ENCODE data around the gene PPP1R9A.

DNA sequence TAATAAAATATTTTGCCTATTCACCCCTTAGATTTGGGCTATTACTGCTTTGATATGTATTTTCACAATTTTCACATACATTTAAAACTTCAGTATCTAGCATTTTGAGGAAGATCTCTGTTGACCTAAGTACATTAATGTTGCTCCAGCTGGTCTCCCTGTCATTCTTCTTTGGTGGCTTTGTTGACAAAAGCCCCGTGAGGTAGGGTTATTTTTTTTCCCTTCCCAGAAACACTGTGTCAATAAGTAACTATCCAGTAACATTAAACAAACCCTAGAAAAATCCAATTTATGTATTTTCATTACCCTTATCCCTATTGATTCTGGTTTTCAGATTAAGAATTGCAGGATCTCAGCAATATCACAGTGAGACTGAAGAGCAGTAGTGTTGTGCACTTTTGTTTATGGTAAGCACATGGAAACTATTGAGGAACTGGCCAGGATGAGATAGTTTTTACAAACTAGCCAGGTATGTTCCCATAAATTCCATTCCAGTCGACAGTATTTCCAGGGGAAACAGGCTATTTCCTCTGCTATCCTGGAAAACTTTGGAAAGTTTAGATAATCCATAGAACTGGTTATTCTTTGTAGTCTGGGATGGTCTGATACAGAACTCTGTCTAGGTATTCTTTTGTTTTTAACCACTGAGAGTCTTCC lies 218.8 kb downstream of the PPP1R9A start:
- TF ChIP-seq, protein P1, sequence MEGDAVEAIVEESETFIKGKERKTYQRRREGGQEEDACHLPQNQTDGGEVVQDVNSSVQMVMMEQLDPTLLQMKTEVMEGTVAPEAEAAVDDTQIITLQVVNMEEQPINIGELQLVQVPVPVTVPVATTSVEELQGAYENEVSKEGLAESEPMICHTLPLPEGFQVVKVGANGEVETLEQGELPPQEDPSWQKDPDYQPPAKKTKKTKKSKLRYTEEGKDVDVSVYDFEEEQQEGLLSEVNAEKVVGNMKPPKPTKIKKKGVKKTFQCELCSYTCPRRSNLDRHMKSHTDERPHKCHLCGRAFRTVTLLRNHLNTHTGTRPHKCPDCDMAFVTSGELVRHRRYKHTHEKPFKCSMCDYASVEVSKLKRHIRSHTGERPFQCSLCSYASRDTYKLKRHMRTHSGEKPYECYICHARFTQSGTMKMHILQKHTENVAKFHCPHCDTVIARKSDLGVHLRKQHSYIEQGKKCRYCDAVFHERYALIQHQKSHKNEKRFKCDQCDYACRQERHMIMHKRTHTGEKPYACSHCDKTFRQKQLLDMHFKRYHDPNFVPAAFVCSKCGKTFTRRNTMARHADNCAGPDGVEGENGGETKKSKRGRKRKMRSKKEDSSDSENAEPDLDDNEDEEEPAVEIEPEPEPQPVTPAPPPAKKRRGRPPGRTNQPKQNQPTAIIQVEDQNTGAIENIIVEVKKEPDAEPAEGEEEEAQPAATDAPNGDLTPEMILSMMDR (IDR thresholded peaks at IDR 0.05): no peak
- no peak for TF ChIP-seq POLR2A (IDR thresholded peaks at IDR 0.05)
- no peak for TF ChIP-seq POLR2AphosphoS5 (IDR thresholded peaks at IDR 0.05)

Measured in sigmoid colon (tissue), 4 donors.